UCSD-AML1 (cell line): ENCODE results near the gene ARL16.

Experiments used
- DNase-seq: peaks from one replicate; lab custom pipeline; 2025; ENCODE audit not compliant: unreplicated experiment; lab: John Stamatoyannopoulos, UW

ARL16 gene

DNA sequence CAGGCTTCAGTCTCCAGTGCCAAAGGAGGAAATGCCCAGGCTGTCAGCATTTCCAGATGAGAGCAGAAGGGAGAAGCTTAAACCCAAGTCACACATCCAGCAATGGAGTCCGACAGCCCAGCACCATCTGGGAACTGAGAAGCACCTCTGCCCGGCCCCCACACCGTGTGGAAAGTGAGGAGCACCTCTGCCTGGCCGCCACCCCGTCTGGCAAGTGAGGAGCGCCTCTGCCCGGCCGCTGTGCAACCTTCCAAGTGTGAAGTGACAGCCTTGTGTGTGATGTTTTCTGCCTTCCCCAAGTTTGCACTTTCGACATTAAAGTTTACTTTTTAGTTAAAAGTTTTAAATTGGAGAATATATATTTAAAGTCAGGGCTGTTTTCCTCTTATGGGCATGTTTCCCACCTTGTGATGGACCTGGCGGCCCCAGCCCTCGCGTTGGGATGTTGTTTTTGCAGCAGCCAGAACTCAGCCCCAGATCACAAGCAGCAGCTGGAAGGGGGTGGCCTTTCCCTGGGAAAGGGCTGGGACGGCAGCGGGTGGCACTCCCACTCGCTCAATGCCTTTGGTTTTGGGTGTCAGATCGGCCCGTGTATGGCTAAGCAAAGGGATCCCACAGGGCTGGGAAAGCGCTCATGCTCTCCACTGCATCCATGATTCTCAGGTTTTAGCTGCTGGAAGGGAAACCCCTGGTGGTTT lies 9.9 kb downstream of the ARL16 start:
- no peak for DNase-seq

DNA sequence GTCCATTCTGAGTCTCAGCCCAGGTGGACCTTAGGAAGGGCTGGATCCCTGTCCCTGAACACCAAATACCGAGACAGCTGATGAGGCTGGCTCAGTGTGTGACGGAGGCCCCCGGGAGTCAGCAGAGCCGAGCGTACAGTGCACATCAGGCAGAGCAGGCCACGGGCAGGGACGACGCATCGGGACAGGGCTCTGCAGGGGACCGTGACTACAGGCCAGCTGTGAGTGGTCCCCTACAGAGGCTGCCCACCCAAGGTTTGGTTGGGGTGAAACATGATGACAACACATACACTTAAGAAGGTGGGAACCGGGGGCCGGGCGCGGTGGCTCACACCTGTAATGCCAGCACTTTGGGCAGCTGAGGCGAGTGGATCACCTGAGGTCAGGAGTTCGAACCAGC lies 10.6 kb downstream of the ARL16 start:
- no peak for DNase-seq

DNA sequence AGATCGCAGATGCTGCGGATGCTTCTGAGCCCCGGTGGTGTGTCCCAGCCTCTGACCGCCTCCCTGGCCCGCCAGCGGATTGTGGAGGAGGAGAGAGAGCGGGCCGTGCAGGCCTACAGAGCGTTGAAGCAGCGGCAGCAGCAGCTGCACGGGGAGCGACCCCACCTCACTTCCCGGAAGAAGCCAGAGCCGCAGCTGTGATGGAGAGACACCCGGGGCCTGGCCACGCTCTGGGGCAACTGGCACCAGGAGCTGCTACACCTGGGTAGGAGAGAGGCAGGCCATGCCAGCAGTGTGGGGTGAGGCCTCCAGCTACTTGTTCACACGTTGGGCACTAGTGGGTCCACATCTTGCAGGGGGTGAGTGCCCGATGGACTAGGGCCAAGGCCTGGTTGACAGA lies 11.1 kb downstream of the ARL16 start:
- no peak for DNase-seq

DNA sequence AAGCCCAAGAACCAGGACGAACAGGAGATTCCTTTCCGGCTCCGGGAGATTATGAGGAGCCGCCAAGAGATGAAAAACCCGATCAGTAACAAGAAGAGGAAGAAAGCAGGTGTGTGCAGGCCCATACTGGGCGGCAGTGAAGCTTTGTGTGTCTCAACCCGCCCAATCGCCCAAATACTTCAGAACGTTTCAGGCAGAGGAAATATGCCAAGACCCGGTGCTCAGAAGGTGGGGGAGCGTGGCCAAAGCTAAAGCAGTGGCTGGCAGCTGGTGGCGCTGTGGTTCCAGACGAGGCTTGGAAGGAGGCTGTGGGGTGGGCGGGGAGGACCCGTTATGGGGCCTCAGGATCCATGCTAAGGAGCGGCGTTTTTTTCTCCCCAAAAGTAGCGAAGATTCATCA lies 15.8 kb downstream of the ARL16 start:
- DNase-seq: peak; percentile 34

DNA sequence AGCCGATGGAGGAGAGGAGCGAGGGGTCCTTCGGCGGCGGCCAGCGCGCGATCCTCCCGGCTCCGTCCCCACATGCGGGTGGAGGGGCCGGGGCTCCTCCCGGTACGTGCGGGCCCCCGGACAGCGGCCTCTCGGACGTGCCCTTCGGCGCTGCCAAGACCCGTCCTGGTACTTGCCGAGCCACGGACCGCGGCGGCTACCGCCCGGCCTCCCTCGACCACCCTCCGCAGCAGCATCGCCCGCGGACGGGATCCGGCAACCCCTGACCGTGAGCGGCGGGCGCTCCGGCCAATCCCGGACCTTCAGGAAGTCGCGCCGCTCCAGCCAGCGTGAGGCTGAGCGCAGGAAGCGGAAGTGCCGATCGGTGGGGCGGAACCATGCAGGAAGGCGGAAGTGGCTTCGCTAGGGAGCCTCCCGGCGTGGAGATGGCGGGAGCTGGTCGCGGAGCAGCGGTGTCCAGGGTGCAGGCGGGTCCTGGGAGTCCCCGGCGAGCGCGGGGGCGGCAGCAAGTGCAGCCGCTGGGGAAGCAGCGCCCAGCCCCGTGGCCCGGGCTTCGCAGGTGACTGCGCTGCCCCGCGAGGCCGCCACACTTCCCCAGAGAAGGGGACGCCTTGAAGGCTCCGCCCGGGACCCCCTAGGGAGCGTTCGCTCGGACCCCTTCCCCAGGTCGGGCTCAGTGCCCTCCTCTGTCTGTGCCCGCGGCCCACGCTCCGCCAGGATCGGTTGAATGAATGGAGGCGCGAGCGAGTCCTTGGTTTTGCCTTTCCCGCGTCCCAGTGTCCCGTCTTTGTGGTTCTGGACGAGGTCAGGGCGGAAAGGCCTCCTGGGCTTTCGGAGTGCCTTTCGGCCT lies 17.0 kb downstream of the ARL16 start, which contains the start of the genes CCDC137 and OXLD1:
CCDC137 (plus strand) TSS at position 396 of the 850 bp plus-strand sequence; CDS start at position 426, 30 bp downstream.
OXLD1 (minus strand) TSS at position 264 of the 850 bp plus-strand sequence; CDS start at position 236, 28 bp downstream.
- DNase-seq: peak; percentile 94

DNA sequence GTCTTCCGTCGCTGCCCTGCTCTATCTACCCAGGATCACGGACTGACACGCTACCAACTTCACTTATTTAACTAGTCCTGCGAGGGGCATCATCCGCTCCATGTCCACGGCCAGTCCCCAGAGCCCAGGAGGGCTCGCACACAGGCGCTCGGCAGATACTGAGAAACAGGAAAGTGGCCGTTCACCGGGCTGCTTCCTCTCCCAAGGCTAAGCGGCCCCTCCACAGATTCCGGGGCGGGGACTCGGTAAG lies 17.6 kb downstream of the ARL16 start:
- no peak for DNase-seq

DNA sequence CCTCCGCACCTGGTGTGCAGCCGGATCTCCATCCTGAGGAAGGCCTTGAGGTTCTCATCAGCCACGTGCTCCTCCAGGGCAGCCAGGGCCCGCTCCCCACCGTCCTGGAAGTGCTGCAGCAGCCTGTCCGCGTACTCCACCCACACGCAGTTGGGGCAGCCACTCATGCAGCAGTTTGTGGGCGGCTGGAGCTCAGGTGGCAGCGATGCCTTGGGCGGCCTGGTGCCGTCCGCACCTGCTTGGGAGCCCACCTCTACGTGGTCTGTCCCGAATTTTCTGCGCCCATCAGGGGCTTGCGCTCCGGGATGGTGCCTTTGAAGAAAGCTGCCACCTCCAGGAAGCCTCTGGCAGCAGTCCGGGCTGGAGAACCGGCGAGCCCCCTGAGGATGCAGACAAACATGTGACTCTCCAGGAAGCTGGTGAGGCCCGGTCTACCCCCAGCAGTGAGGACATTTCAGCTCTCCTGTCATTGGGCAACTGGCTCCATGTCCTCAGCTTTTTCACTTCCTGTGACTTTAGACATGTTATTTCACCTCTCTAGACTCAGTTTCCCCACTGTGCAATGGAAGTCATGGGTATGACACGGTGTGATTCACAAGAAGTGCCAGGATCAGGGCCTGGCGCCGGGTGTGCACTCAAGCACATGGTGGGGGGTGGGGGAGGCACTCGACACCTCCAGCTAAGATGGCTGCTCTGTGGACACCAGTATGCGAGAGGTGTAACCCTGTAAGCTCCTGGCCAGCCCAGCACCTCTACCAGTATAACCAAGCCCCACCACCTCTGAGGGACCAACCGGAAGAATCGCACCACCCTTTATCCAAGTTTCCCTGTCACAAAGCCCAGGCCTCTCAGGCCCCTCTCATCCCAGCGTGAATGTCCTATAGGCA lies 18.1 kb downstream of the ARL16 start:
- DNase-seq: peak; percentile 49

DNA sequence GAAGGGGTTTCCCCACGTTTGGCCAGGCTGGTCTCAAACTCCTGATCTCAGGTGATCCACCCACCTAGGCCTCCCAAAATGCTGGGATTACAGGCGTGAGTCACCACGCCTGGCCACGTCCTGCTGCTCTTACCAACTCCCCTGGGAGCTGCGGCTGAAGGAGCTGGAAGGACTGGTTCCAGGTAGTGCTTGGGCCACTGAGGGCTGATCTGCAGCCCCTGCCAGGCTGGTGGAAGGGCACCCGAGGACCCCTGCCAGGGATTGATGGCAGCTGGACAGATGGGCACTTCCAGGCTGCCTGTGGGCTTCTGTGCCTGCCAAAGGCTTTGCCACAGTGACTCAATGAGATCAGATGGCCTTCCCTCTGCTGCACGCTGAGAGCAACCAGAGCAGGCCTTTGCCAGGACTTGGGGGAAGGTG lies 19.5 kb downstream of the ARL16 start:
- no peak for DNase-seq

DNA sequence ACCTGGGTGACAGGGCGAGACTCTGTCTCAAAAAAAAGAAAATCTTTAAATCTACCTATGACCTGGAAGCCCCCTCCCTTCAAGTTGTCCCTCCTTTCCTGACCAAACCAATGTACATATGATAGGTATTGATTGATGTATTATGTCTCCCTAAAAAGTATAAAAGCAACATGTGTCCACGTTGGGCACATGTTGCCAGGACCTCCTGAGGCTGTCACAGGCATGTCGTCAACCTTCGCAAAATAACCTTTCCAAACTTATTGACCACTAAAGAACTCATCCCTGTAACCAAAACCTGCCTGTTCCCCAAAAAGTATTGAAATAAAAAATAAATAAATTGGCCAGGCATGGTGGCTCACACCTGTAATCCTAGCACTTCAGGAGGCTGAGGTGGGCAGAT lies 21.6 kb downstream of the ARL16 start:
- DNase-seq: no peak

DNA sequence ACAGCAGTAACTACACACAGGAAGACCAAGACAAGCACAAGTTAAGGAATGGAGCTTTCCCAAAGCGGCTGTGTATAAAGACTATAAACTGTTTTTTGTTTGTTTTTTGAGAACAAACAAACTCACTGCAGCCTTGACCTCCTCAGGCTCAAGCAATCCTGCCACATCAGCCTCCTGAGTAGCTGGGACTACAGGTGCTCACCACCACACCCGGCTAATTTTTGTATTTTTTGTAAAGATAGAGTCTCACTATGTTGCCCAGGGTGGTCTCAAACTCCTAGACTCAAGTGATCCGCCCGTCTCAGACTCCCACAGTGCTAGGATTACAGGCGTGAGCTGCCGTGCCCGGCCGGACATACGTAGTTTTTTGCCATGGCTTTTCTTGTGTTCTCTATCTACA lies 23.2 kb downstream of the ARL16 start:
- DNase-seq: no peak

DNA sequence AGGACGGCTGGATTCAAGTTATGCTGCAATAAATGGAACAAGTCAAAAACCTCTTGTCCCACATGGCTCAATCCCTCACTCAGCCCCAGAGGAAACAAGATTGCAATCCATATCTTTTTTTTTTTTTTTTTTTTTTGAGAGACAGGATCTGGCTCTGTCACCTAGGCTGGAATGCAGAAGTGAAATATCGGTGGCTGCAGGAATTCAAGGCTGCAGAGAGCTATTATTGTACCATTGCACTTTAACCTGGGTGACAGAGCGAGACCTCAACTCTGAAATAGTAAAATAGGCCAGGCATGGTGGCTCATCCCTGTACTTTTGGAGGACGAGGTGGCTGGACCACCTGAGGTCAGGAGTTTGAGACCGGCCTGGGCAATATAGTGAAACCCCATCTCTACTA lies 24.6 kb downstream of the ARL16 start:
- DNase-seq: no peak

DNA sequence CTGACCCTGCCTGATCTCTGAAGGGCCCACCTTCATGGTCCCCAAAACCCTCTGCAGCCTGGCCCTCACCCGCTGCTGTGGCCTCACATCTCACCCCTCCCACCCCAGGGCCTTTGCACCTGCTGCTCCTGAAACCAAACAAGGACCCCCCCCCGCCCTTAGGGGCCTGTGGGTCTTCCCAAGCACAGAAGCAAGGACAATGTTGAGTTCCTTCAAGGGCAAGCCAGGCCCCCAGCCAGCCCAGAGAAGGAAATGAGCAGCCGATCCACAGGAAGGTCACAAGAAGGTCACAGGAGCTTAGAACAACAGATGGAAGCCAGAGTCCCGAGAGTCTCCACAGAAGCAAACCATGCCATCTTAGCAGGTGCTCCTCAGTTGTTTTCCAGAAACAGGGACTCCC lies 26.8 kb downstream of the ARL16 start:
- no peak for DNase-seq

DNA sequence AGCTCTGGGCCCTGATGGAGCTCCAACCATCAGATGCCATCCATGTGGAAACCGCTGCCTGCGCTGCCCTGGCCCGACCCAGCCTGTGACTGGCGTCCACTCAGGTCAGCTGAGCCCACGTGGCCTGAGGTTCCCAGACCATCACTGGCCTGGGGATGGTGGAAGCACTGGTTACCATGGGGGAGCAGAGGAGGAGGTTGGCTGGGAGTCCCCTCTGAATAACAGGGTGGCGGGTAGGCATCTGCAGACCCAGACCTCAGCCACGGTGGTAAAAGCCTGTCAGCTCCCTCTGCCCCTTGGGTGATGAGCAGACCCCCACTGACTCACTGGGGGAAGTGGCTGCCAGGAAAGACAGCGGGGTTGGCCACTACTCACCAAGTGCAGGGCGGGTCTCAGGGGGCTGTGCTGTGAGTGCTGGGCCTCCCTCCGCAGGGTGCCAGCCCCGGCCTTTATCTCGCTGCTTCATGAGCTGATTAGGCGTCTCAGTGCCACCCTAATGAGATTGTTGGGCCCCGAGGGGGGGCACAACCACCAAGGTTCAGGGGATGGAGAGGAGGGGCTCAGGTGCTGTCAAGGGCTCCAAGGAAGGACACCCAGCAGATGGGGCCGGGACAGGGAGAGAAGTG lies 27.4 kb downstream of the ARL16 start, which contains the start of gene PDE6G:
PDE6G (minus strand) TSS at position 425 of the 626 bp plus-strand sequence. CDS start 3,237 bp downstream, outside the sequence.
- no peak for DNase-seq

DNA sequence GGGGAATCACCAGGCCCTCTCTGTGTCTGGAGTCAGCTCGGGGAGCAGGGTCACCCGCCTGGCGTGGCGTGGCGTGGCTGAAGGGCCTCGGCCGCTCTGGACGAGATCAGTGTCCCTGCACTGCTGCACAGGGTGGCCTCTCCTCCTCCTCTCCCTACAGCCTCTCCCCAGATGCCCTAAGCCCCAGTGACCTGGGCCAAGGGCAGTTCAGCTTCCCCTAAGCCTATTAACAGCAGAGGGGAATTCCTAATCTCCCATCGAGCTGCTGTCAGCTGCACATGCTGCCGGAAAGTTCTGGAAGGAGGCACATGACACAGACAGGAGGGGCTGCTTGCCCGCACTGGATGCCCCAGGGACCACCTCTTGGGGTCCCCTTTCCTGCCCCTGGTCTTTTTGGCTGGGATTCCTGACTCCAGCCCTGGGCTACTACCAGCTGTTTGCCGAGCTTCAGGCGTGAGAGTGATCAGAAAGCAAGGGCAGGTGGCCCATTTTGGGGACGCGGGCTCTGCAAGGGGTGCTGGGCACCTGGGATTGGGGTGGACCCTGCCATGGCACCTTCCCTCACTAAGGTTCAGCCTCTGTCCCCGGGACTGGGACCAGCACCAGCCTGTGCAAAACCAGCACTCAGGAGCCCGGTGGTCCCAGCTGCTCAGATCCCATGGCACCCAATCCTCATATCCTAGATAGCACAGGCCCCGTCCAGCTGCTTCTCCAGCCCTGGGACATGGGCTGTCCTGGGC lies 28.0 kb downstream of the ARL16 start:
- DNase-seq: no peak

DNA sequence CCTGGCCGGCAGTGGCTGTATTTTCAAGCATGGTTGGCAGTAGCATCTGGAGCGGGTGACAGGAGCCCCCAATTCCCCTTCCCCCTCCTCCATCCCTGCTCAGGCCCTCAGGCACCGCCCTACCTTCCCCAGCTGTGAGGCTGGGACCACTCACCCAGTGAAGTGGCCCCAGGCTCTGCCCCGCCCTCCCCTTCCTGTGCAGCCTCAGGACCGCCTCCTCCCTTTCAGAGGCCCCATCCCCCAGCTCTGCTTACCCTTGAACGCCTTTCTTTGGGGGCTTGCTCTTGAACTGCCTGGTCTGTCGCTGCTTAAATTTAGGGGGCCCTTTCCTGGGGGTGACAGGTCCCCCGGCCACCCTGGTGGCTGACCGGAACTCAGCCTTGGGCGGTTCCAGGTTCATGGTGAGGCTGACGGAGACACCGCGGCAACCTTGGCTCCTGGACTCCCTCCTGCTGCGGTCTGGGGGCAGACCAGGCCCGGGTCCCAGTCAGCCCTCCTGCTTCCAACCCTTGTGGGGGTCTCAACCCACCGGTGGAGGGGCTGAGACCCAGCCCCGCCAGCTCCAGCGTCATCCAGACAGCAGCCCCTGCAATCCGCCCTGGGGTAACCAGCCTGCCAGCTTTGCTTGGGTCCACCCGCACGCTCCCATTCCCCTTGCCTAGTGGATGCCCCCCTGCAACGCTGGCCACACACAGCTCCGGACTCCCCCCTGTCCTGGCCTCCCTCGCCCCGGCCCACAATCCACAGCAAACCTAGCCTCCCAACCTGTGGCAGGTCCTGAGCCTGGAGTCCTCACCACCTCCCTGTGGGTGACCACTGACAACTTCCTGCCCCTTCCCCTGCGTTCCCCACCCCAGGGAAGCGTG lies 30.5 kb downstream of the ARL16 start:
- DNase-seq: peak; percentile 47

DNA sequence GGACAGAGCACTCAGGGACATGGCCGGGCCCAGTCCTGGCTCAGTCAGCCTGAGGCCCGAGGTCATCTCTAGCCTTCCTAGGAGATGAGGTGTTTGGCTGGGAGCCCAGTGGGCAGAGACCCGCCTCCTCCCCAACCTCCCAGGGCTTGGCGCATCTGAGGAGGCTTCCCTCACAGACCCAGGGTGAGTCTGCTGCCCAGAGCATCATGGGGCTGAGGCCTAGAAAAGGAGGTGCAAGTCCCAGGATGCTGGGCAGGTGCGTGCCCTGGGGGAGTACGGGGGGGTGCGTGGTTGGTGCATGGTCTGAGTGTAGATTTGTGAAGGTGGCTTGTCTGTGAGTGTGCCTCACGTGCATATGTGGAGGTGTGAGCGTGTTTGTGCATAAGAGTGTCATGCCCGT lies 31.9 kb downstream of the ARL16 start:
- no peak for DNase-seq

DNA sequence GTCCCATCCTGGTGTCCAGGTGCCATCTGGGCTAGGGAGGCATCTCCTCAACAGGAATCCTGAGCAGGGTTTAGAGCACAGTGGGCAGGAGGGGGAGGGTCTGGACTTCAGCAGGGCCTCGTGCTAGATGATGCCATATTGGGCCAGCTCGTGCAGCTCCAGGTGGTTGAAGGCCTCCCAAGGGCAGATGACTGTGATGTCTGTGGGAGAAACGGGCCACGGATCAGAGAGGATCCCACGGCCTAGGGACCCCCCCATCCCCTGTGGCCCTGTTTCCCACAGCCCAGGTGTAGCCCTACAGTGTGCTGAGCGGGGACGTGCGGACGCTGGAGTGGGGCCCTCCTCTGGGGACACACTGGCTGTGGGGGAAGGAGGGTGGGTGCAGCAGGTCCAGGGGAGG lies 32.6 kb downstream of the ARL16 start:
- no peak for DNase-seq

DNA sequence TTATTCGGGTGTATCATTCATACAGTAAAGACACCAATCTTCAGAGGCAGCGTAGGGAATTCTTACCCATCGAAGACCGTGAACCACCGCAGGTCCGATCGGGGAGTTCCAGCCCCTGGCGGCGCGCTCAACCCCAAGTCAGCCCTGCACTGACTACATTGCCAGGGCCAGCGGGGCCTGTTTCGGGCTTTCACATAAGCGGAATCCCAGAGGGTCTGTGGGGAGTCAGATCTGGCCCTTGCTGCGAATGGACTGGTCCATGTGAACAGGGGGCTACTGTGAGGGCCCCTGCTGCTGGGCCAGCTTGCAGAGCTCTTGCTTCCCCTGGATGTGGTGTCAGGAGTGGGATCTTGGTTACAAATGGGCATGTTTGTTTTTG lies 34.9 kb downstream of the ARL16 start:
- no peak for DNase-seq

DNA sequence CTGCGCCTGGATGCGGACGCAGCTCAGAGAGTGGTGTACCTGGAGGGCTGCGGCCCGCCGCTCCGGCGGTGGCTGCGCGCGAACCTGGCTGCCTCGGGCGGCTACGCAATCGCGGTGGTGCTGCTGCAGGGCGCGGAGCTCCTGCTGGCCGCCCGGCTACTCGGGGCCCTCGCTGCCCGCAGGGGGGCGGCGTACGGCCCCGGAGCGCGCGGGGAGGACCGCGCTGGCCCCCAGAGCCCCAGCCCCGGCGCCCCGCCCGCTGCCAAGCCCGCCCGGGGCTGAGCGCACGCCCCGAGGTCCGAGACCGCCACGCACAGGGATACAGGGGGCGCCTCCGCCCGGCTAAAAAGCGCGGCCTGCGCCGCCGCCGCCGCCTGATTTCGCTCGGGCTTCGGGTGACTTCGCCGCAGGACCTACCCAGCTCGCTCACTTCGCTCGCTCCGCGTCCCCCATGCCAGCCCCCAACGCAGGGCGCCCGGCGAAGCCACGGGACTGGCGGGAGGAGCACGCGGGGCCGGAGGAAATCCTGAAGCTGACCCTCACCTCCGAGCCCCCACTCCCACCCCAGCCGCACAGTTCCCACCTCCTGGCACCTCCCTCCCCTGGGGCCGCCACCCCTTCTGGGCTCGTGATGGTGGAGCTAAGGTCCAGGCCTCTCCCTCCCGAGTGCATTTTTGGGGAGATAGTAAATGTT lies 35.4 kb downstream of the ARL16 start:
- DNase-seq: no peak
